ENCODE results near the gene CDC42BPA. TPM values are rescaled to one million over a fixed set of nuclear protein-coding genes. Genes with fewer than 3 reads are reported as not detected.

Gene CDC42BPA
- polyA plus RNA-seq, 4 donors: 10.8 to 19.9 (median 13.8) TPM

DNA sequence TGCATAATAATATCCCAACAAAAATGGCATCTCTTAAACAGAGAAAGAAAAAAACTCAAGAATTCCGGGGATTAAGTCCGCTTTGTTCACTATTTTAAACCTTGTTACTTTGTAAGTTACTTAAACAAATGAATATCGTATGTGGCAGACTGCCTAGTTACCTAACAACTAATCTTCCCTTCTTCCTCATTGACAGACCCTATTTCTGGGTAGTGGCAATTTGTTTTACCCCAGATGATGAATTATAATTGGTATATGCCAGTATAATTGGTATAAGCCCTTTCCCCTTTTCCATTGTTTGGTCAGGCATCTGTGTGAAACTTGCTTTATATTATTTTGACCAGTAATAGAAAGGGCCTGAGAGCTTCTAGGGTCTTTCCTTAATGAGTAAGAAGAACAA, 52.4 kb downstream of the CDC42BPA start:
- Histone ChIP-seq H3K4me3 (ENCODE audit: low read depth in 1 of 3, low read length in 3 of 3) (no peak overlapping the region), H3K9me3 (ENCODE audit: control insufficient read depth in 2 of 2, insufficient read depth in 1 of 2, low read depth in 1 of 2, low read length in 1 of 2) (no peaks in the 10 kb centered on the region), H3K4me1 (ENCODE audit: control insufficient read depth in 3 of 3, insufficient read depth in 2 of 3, low read depth in 1 of 3, low read length in 2 of 3) (no peaks in the 10 kb centered on the region), H3K27me3 (ENCODE audit: control insufficient read depth in 3 of 3, insufficient read depth in 3 of 3, low read length in 3 of 3) (no peaks in the 10 kb centered on the region), H3K27ac (ENCODE audit: low read depth in 1 of 3, low read length in 2 of 3) (no peak overlapping the region), H3K36me3 (ENCODE audit: control insufficient read depth in 3 of 3, insufficient read depth in 2 of 3, low read depth in 1 of 3, low read length in 3 of 3) (peaks cover 0 to 2% (median 0%) of the 10 kb centered on the region in 3 donors)
- DNase-seq: no peak
- WGBS, 3 donors: 92 to 98% (median 93%) methylated on average over 3 of the region's 3 CpGs
- FAIRE-seq: no peak

- Histone ChIP-seq H3K27me3 (ENCODE audit: control insufficient read depth in 3 of 3, insufficient read depth in 3 of 3, low read length in 3 of 3) (no peaks in the 10 kb centered on the region), H3K36me3 (ENCODE audit: control insufficient read depth in 3 of 3, insufficient read depth in 2 of 3, low read depth in 1 of 3, low read length in 3 of 3) (peaks cover 0 to 2% (median 0%) of the 10 kb centered on the region in 3 donors), H3K4me1 (ENCODE audit: control insufficient read depth in 3 of 3, insufficient read depth in 2 of 3, low read depth in 1 of 3, low read length in 2 of 3) (no peaks in the 10 kb centered on the region), H3K9me3 (ENCODE audit: control insufficient read depth in 2 of 2, insufficient read depth in 1 of 2, low read depth in 1 of 2, low read length in 1 of 2) (no peaks in the 10 kb centered on the region), H3K27ac (ENCODE audit: low read depth in 1 of 3, low read length in 2 of 3) (no peak overlapping the region), H3K4me3 (ENCODE audit: low read depth in 1 of 3, low read length in 3 of 3) (no peak overlapping the region)
- 89 to 94% (median 91%) methylated on average over 1 of the region's 1 CpG for WGBS, 3 donors
- DNase-seq: no peak
- no peak for FAIRE-seq
These were observed 54.4 kb downstream of the CDC42BPA start for GRCh38 chr1:227263869-227264268.

- FAIRE-seq (no peak), DNase-seq (no peak)
- Histone ChIP-seq H3K4me1 (ENCODE audit: control insufficient read depth in 3 of 3, insufficient read depth in 2 of 3, low read depth in 1 of 3, low read length in 2 of 3) (no peaks in the 10 kb centered on the region), H3K9me3 (ENCODE audit: control insufficient read depth in 2 of 2, insufficient read depth in 1 of 2, low read depth in 1 of 2, low read length in 1 of 2) (no peaks in the 10 kb centered on the region), H3K36me3 (ENCODE audit: control insufficient read depth in 3 of 3, insufficient read depth in 2 of 3, low read depth in 1 of 3, low read length in 3 of 3) (peaks cover 0 to 2% (median 0%) of the 10 kb centered on the region in 3 donors), H3K27me3 (ENCODE audit: control insufficient read depth in 3 of 3, insufficient read depth in 3 of 3, low read length in 3 of 3) (no peaks in the 10 kb centered on the region), H3K4me3 (ENCODE audit: low read depth in 1 of 3, low read length in 3 of 3) (no peak overlapping the region), H3K27ac (ENCODE audit: low read depth in 1 of 3, low read length in 2 of 3) (no peak overlapping the region)
- WGBS, 3 donors: 90 to 97% (median 96%) methylated on average over 2 of the region's 2 CpGs
These were observed 56.8 kb downstream of the CDC42BPA start for GRCh38 chr1:227261501-227261900.

DNA sequence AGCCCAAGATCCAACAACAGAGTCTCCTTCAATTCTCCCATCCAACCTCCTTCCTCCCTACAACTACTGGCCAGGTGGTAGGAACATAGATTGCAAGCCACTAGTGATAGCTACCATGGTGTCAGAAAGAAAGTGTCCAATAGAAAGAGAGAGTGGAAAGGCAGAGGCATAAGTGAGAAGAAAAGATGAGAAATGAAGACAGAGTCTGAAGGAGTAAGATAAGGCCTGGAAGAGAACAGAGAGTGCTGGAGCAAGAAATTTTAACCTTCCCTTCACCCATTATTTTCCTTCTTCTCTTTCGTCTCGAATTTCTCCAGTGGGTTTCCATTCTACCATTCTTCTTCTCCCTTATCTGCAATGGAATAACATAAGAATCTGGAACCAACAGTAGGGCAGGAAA, 57.9 kb downstream of the CDC42BPA start:
- Histone ChIP-seq H3K4me1 (ENCODE audit: control insufficient read depth in 3 of 3, insufficient read depth in 2 of 3, low read depth in 1 of 3, low read length in 2 of 3) (no peaks in the 10 kb centered on the region), H3K36me3 (ENCODE audit: control insufficient read depth in 3 of 3, insufficient read depth in 2 of 3, low read depth in 1 of 3, low read length in 3 of 3) (peaks cover 0 to 2% (median 0%) of the 10 kb centered on the region in 3 donors), H3K27ac (ENCODE audit: low read depth in 1 of 3, low read length in 2 of 3) (no peak overlapping the region), H3K4me3 (ENCODE audit: low read depth in 1 of 3, low read length in 3 of 3) (no peak overlapping the region), H3K9me3 (ENCODE audit: control insufficient read depth in 2 of 2, insufficient read depth in 1 of 2, low read depth in 1 of 2, low read length in 1 of 2) (no peaks in the 10 kb centered on the region), H3K27me3 (ENCODE audit: control insufficient read depth in 3 of 3, insufficient read depth in 3 of 3, low read length in 3 of 3) (no peaks in the 10 kb centered on the region)
- WGBS, 3 donors: 90 to 94% (median 91%) methylated on average over 2 of the region's 2 CpGs
- no peak for FAIRE-seq
- no peak for DNase-seq

- H3K36me3 ChIP-seq (ENCODE audit: control insufficient read depth in 3 of 3, insufficient read depth in 2 of 3, low read depth in 1 of 3, low read length in 3 of 3): peaks cover 0 to 3% (median 2%) of the 10 kb centered on the region in 3 donors
- no peak overlapping the region for H3K27ac ChIP-seq (ENCODE audit: low read depth in 1 of 3, low read length in 2 of 3)
- FAIRE-seq: no peak
- H3K4me1 ChIP-seq (ENCODE audit: control insufficient read depth in 3 of 3, insufficient read depth in 2 of 3, low read depth in 1 of 3, low read length in 2 of 3): no peaks in the 10 kb centered on the region
- WGBS, 3 donors: 86 to 91% (median 91%) methylated on average over 7 of the region's 7 CpGs
- H3K27me3 ChIP-seq (ENCODE audit: control insufficient read depth in 3 of 3, insufficient read depth in 3 of 3, low read length in 3 of 3): no peaks in the 10 kb centered on the region
- DNase-seq: no peak
- no peaks in the 10 kb centered on the region for H3K9me3 ChIP-seq (ENCODE audit: control insufficient read depth in 2 of 2, insufficient read depth in 1 of 2, low read depth in 1 of 2, low read length in 1 of 2)
- no peak overlapping the region for H3K4me3 ChIP-seq (ENCODE audit: low read depth in 1 of 3, low read length in 3 of 3)
These were observed 60.3 kb downstream of the CDC42BPA start for GRCh38 chr1:227257964-227258363.

DNA sequence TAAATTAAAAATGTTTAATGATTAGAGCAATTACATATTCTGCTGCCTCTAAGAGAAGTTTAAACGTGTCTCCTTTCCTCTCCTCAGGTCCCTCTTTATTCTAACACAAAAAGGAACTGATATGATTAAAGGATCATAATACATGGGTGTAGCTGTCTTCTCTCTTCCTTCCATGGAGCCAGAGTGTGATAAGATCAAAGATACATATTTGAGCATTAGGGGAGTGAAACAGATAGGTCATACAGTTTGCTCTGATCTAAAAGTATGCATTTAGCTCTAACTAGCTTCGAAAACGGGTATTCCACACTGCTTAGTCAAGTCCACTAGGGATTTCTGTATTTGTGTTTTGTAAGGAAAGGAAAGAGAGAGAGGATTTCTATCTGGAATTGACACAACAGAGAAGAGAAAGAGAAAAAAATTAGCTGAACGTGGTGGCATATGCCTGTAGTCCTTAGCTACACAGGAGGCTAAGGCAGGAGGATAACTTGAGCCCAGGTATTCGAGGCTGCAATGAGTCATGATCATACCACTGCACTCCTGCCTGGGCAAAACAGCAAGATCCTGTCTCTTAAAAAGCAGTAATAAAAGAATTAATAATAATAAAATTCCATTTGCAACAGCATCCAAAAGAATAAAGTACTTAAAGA, 63.1 kb downstream of the CDC42BPA start:
- Histone ChIP-seq H3K9me3 (ENCODE audit: control insufficient read depth in 2 of 2, insufficient read depth in 1 of 2, low read depth in 1 of 2, low read length in 1 of 2) (no peaks in the 10 kb centered on the region), H3K36me3 (ENCODE audit: control insufficient read depth in 3 of 3, insufficient read depth in 2 of 3, low read depth in 1 of 3, low read length in 3 of 3) (peaks cover 0 to 4% (median 2%) of the 10 kb centered on the region in 3 donors), H3K4me3 (ENCODE audit: low read depth in 1 of 3, low read length in 3 of 3) (no peak overlapping the region), H3K4me1 (ENCODE audit: control insufficient read depth in 3 of 3, insufficient read depth in 2 of 3, low read depth in 1 of 3, low read length in 2 of 3) (no peaks in the 10 kb centered on the region), H3K27me3 (ENCODE audit: control insufficient read depth in 3 of 3, insufficient read depth in 3 of 3, low read length in 3 of 3) (no peaks in the 10 kb centered on the region), H3K27ac (ENCODE audit: low read depth in 1 of 3, low read length in 2 of 3) (no peak overlapping the region)
- no peak for FAIRE-seq
- no peak for DNase-seq
- WGBS, 3 donors: 54 to 67% (median 54%) methylated on average over 5 of the region's 5 CpGs

DNA sequence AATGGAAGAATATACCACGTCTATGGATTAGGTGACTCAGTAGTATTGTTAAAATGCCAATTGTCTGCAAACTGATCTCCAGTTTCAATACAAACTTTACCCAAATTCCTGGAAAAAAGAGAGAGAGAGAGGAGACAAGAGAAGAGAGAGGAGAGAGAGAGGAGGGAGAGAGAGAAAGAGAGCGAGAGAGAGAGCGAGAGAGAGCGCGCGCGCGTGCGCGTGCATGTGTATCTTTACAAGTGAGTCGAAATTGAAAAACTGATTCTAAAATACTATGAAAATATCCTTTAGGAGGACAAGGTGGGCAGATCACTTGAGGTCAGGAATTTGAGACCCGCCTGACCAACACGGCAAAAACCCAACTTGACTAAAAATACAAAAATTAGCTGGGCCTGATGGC, 65.2 kb downstream of the CDC42BPA start:
- H3K4me3 ChIP-seq (ENCODE audit: low read depth in 1 of 3, low read length in 3 of 3): no peak overlapping the region
- no peaks in the 10 kb centered on the region for H3K9me3 ChIP-seq (ENCODE audit: control insufficient read depth in 2 of 2, insufficient read depth in 1 of 2, low read depth in 1 of 2, low read length in 1 of 2)
- FAIRE-seq (no peak), DNase-seq (no peak)
- H3K4me1 ChIP-seq (ENCODE audit: control insufficient read depth in 3 of 3, insufficient read depth in 2 of 3, low read depth in 1 of 3, low read length in 2 of 3): no peaks in the 10 kb centered on the region
- no peaks in the 10 kb centered on the region for H3K27me3 ChIP-seq (ENCODE audit: control insufficient read depth in 3 of 3, insufficient read depth in 3 of 3, low read length in 3 of 3)
- H3K27ac ChIP-seq (ENCODE audit: low read depth in 1 of 3, low read length in 2 of 3): no peak overlapping the region
- H3K36me3 ChIP-seq (ENCODE audit: control insufficient read depth in 3 of 3, insufficient read depth in 2 of 3, low read depth in 1 of 3, low read length in 3 of 3): peaks cover 0 to 4% (median 2%) of the 10 kb centered on the region in 3 donors
- WGBS, 3 donors: 91 to 97% (median 95%) methylated on average over 13 of the region's 13 CpGs

- Histone ChIP-seq H3K4me3 (ENCODE audit: low read depth in 1 of 3, low read length in 3 of 3) (no peak overlapping the region), H3K4me1 (ENCODE audit: control insufficient read depth in 3 of 3, insufficient read depth in 2 of 3, low read depth in 1 of 3, low read length in 2 of 3) (peaks cover 0 to 11% (median 0%) of the 10 kb centered on the region in 3 donors), H3K27me3 (ENCODE audit: control insufficient read depth in 3 of 3, insufficient read depth in 3 of 3, low read length in 3 of 3) (no peaks in the 10 kb centered on the region), H3K9me3 (ENCODE audit: control insufficient read depth in 2 of 2, insufficient read depth in 1 of 2, low read depth in 1 of 2, low read length in 1 of 2) (peaks cover 0 to 8% of the 10 kb centered on the region in 2 donors), H3K36me3 (ENCODE audit: control insufficient read depth in 3 of 3, insufficient read depth in 2 of 3, low read depth in 1 of 3, low read length in 3 of 3) (peaks cover 0 to 11% (median 1%) of the 10 kb centered on the region in 3 donors), H3K27ac (ENCODE audit: low read depth in 1 of 3, low read length in 2 of 3) (no peak overlapping the region)
- FAIRE-seq: no peak
- no peak for DNase-seq
- 90 to 96% (median 91%) methylated on average over 6 of the region's 6 CpGs for WGBS, 3 donors
These were observed 72.5 kb downstream of the CDC42BPA start for GRCh38 chr1:227245613-227246320.
